DMS 273 (cell line): Measurements from ENCODE around the gene SIRT7.
A peak's percentile ranks its signal among the peaks of the same experiment; 100 is the strongest.

ENCODE experiments used
- DNase-seq: peaks from one replicate; lab custom pipeline; 2025; ENCODE audit not compliant: unreplicated experiment; lab: John Stamatoyannopoulos, UW

The SIRT7 gene

DNA sequence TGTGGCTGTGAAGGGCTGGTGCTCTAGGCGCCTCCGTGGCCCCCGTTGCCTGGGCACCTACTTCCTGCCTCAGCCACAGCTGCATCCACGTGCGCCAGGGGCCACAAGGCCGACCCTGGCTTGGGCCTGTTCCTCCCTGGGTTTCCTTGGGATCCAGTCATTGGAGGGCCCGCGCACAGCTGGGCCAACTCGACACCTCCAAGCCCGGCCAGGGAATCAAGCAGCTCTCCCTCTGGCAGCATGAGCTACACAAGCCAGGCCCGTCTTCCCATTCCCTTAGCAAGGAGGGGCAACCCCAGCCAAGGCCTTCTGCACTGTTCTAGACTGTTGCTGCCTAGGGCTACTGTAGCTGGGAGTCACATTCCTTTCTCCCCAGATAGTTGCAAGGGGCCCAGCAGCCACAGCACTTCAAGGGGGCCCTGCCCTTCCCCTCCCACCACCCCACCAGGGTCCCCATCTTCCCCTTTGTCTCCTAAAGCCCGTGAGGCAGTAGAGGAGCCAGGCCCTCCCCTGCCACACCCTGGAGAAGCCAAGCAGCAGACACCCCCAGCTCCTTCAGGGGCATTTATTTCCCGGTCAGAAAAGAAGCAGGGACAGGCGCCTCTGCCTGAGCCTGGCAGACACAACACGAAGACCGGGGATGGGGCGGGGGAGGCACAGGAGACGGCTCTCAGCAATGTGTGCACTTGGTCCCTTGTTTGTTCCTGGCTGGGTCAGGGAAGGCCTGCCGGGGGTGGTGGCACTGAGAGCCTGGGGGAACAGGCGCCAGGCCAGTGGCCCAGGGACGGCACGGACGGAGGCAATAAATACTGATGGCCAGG lies 50.6 kb downstream of the SIRT7 start:
- peak; percentile 86 for DNase-seq

DNA sequence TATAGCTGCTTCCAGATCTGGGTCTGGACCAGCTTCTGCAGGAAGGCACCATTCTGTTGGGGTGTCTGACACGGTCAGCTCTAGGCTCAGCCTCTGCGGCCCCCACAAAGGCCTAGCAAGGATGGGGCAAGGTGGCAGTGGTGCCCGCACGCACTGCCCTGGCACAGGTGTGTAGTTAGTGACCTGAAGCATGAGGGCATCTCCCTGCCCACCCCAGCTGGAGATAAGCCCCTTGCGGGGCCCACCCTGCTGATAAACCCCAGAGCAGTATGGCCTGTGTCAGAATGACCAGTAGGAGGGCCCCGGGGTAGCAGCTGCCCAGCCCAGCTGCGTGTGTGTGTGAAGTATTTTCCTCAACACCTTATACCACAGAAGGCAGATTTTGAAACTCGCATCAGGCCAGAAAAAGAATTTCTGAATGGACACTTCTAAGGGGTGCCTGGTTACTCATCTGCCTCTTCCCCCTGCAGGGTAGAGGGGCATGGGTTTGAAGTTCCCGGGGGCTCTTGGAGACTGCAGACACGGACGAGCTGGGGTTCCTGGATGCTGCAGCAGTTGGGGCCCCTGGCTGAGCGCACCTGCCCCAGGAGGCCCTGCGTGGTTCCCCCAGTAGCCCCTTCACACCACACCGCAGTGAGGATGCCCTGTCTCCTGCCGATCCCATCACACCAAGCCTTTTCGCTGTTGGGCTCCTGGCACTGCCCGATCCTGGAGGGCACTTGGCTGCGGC lies 51.4 kb downstream of the SIRT7 start:
- DNase-seq, result peak; percentile 62

DNA sequence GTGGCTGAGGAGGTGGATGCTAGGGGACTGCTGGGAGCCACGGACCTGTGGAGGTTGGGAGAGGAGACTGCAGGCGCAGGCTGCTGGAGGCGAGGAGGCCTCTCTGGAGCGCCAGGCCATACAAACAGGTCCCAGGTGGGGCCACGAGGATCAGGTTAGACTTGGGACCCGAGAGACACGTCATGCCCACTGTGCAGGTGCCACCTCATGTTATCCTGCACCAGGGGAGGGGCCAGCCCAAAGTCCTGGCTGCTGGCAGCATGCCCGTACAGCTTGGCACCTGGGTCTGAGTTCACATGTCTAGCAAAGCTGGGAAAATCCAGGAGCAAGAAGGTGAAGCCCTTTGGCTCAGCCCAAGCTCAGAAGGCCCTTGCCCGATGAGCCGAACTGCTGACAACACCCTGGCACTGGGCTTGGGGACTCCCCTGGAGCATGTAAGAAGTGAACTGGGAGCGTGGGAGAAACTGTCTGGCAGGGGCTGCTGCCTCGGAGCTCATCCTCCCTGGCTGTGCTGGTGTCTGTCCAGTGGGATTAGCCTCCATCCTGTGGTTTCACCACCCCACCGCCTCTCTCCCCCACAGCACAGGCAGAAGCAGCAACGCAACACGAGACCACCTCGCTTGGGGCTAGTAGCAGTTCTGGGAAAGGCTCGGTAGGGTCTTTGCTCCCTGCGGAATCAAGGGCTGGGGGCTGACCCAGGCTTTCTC lies 52.1 kb downstream of the SIRT7 start:
- DNase-seq, result peak; percentile 64

DNA sequence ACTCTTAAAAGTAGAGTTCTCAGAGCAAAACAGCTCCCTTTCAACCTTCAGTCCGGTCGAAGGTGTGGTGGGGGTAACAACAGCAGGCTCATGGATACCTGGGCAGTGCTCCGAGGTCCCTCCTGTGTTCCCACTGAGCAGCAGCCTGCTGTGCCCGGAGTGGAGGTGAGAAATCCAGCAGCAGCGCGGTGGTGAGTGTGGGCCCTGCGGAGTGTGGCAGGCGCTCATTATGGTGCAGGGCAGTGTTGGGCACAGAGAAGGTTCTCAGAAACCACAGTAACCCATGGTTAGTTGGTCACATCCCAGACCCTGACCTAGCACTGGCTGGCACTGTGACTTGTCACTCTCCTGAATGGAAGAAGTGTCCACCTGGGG lies 52.6 kb downstream of the SIRT7 start:
- no peak for DNase-seq

DNA sequence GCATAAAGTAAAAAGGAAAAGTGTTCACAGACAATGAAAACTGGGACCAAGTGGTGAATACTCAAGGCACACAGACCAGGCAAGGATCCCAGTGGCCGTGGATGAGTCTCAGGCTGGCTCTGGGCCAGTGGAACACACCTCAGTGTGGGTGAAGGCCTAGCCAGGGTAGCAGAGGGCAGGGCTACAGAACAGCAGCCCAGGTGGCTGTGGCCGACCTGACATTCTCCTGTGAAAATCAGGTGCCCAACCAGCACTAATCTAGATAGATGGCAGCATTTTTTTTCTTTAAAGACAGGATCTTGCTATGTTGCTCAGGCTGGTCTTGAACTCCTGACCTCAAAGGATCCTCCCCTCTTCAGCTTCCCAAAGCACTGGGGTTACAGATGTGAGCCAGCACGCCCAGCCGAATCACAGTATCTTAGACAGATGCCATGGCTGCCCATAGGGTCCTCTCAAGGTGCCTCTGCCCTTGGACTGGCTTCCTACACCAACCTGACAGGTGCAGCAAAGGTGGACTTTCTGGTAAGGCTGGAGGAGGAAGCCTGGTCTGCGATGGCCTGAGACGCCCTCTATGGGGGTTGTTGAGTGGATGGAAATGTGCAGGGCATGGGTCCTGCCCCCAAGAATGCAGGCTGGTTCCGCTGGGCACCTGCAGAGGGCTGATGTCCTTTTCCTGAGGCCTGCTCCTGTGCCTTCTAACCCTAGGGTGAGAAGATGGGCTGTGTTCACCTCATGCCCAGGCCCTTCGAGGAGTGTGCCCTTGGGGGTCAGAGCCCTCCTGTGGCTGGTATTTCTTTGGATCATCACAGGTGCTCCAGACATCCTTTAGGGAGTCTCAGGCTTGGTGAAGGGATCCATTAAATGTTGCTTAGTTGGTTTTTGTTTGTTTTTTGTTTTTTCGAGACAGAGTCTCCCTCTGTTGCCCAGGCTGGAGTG lies 53.9 kb downstream of the SIRT7 start:
- DNase-seq, result no peak

DNA sequence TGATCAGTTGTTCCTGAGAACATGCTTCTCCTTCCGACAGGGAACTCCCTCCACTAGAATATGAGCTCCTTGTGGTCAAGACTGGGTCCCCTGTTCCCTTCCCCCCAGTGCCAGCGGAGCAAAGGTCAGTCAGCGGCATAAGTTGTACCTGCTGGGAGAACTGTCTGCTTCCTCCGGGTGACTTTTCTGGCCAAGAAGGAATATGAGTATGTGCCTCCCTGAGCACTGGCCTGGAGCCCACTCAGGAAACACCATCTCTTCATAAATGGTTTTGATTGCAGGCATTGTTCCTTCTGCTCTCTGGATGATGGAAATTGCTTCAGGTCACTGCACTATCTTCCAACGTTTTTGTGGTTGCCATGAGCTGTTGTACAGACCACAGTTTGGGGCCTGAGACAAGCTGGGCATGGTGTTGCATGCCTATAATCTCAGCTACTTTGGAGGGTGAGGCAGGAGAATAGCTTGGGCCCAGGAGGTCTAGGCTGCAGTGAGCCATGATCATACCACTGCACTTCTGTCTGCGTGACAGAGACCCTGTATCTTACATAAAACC lies 54.8 kb downstream of the SIRT7 start:
- no peak for DNase-seq
